DND-41 (cell line): ENCODE data around the gene IL36B.

Experiments
- ATAC-seq: fragments of 200-7000 bp; cut with Tn5 transposase; 3 replicates; pipeline ENCODE4 v1.9.1; 2021; ENCODE audit warnings: low read depth; ENCODE audit not compliant: insufficient read depth
- DNase-seq: peaks from one replicate; pipeline ENCODE4 v3.0.0-alpha.2; 2020
- H2AFZ ChIP-seq: 2 replicates; pipeline ENCODE4 v1.6.0; 2012; ENCODE audit warnings: low read depth, low read length
- H3K27ac ChIP-seq: 2 replicates; pipeline ENCODE4 v1.5.1; 2012; ENCODE audit warnings: low read length, inconsistent platforms
- H3K27me3 ChIP-seq: fragments of 200-600 bp; sonication (generic); 2 replicates; pipeline ENCODE4 v1.6.0; 2012; ENCODE audit warnings: low read length, mild to moderate bottlenecking, inconsistent platforms; ENCODE audit not compliant: insufficient read depth, poor library complexity
- H3K36me3 ChIP-seq: 2 replicates; pipeline ENCODE4 v1.5.1; 2012; ENCODE audit warnings: low read length, inconsistent platforms; ENCODE audit not compliant: insufficient read depth
- H3K4me1 ChIP-seq: 2 replicates; pipeline ENCODE4 v1.5.1; 2012; ENCODE audit warnings: mild to moderate bottlenecking, low read length; ENCODE audit not compliant: insufficient read depth
- H3K4me2 ChIP-seq: 2 replicates; pipeline ENCODE4 v1.6.0; 2012; ENCODE audit warnings: mild to moderate bottlenecking, moderate library complexity, low read length, inconsistent platforms; ENCODE audit not compliant: insufficient read depth
- H3K4me3 ChIP-seq, 2 experiments: fragments of 200-600 bp in 1 of 2; shearing (Covaris generic) in 1 of 2; 2 replicates each; pipeline ENCODE4 v1.5.1; 2012 to 2016; ENCODE audit warnings: inconsistent platforms in 2 of 2, low read length in 2 of 2, mild to moderate bottlenecking in 2 of 2, low read depth in 1 of 2, moderate library complexity in 1 of 2
- H3K79me2 ChIP-seq: 2 replicates; pipeline ENCODE4 v1.6.0; 2012; ENCODE audit warnings: low read length, inconsistent platforms; ENCODE audit not compliant: insufficient read depth
- H3K9ac ChIP-seq: 2 replicates; pipeline ENCODE4 v1.6.0; 2012; ENCODE audit warnings: low read depth, mild to moderate bottlenecking, inconsistent platforms, low read length, moderate library complexity
- H3K9me3 ChIP-seq: 2 replicates; pipeline ENCODE4 v1.5.1; 2012; ENCODE audit warnings: low read length, moderate library complexity, mild to moderate bottlenecking, inconsistent platforms; ENCODE audit not compliant: insufficient read depth, severe bottlenecking
- H4K20me1 ChIP-seq: 2 replicates; pipeline ENCODE4 v1.6.0; 2012; ENCODE audit warnings: low read length; ENCODE audit not compliant: insufficient read depth
- EZH2 ChIP-seq: IDR thresholded peaks from 3 replicates; pipeline ENCODE4 v1.6.1; 2012; ENCODE audit warnings: borderline replicate concordance, low read depth, mild to moderate bottlenecking, moderate library complexity, low read length, inconsistent platforms; ENCODE audit not compliant: severe bottlenecking
- TF ChIP-seq, protein P1 (sequence below): IDR thresholded peaks from 2 replicates; pipeline ENCODE4 v1.5.1; 2012; ENCODE audit warnings: borderline replicate concordance, low read length, moderate library complexity, mild to moderate bottlenecking; ENCODE audit not compliant: poor library complexity, severe bottlenecking; ENCODE audit errors: extremely low read depth

Gene IL36B

DNA sequence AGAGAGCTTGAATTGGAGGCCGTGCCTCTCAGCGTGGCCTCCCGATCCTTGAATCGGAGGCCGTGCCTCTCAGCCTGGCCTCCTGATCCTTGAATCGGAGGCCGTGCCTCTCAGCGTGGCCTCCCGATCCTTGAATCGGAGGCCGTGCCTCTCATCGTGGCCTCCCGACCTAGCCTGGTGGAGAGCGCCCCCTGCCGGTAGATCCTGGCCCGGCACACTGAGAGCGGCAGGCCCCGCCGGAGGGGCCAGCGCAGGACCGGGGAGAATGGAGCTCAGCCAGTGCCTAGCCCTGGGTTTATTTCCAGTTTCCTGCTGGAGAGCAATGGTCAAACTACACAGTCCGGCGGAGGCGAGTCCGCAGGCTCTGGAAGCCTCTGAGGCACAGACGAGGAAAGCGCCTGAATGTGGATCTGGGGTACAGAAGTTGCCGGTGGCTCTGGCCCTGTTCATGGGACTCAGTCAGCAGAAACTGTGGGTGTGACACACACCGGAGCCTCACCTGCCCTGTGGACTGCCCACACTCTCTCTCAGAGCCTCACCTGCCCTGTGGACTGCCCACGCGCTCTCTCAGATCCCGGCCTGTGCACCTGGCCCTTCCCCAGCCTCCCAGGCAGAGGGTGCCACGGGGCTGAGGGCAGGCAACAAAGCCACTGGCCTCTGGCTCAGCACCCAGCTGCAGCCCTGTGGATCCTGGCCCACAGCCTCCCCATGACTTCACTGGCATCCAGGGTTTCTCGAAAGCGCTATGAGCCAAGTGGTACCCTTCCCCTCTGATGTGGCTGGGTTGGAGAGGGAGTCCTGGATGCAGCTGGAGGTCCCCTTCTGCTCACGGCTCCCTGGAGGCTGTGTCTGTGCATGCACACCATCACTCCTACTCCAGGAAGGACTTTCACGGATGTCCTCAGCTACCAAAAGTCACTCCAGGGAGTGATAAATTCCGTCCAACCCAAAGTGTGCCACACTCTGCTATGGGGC is 1.5 kb downstream of the IL36B start:
- DNase-seq (no peak), ATAC-seq (no peak)
- Histone ChIP-seq H3K9ac (no peak overlapping the region), H4K20me1 (no peaks in the 10 kb centered on the region), H3K4me3 (no peak overlapping the region), H3K9me3 (peaks cover 5% of the 10 kb centered on the region), H2AFZ (no peak overlapping the region), H3K27me3 (no peaks in the 10 kb centered on the region), H3K79me2 (no peaks in the 10 kb centered on the region), H3K4me2 (no peak overlapping the region), H3K4me1 (no peaks in the 10 kb centered on the region), H3K36me3 (no peaks in the 10 kb centered on the region), H3K27ac (no peak overlapping the region)
- TF ChIP-seq, protein P1, sequence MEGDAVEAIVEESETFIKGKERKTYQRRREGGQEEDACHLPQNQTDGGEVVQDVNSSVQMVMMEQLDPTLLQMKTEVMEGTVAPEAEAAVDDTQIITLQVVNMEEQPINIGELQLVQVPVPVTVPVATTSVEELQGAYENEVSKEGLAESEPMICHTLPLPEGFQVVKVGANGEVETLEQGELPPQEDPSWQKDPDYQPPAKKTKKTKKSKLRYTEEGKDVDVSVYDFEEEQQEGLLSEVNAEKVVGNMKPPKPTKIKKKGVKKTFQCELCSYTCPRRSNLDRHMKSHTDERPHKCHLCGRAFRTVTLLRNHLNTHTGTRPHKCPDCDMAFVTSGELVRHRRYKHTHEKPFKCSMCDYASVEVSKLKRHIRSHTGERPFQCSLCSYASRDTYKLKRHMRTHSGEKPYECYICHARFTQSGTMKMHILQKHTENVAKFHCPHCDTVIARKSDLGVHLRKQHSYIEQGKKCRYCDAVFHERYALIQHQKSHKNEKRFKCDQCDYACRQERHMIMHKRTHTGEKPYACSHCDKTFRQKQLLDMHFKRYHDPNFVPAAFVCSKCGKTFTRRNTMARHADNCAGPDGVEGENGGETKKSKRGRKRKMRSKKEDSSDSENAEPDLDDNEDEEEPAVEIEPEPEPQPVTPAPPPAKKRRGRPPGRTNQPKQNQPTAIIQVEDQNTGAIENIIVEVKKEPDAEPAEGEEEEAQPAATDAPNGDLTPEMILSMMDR, result peak; percentile 27
- TF ChIP-seq EZH2, result no peak

DNA sequence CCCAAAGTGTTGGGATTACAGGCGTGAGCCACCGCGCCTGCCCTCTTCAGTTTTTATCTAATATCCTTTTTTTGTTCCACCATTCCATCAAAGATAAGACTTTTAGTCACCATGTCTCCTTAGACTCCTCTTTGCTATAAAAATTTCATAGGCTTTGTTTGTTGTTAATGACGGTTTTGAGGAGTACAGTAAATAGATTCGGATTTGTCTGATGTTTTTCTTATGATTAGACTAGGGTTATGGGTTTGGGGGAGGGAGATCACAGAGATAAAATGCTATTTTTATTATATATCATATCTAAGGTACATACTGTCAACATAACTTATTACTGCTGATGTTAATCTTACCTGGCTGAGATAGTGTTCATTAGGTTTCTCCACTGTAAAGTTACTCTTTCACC is 6.2 kb downstream of the IL36B start:
- H3K79me2 ChIP-seq, result no peaks in the 10 kb centered on the region
- H3K4me2 ChIP-seq, result no peak overlapping the region
- ATAC-seq (no peak), DNase-seq (no peak)
- no peaks in the 10 kb centered on the region for H3K4me1 ChIP-seq
- H2AFZ ChIP-seq, result no peak overlapping the region
- no peak overlapping the region for H3K4me3 ChIP-seq
- no peaks in the 10 kb centered on the region for H4K20me1 ChIP-seq
- no peaks in the 10 kb centered on the region for H3K27me3 ChIP-seq
- H3K36me3 ChIP-seq, result no peaks in the 10 kb centered on the region
- H3K27ac ChIP-seq, result no peak overlapping the region
- no peak overlapping the region for H3K9ac ChIP-seq
- no peaks in the 10 kb centered on the region for H3K9me3 ChIP-seq
- no peak for TF ChIP-seq EZH2
- TF ChIP-seq, protein P1, result no peak

DNA sequence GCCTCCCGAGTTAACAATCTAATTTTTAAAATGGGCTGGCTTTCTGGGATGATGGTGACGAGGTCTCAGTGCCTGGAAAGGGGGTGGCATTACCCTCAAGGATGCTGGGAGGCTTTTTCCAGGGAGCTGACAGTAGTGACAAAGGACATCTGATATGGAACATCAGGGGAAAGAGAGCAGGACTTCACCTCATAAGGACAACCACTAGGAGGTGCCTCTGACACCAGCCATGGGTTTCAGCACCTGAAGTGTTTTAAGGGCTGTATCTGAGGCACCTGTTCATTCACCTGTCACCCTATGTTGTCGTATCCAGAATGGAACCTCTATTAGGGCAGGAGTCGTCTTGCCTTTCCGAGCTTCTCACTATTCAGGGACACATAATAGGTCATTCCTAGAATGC is 10.8 kb downstream of the IL36B start:
- Histone ChIP-seq H4K20me1 (no peaks in the 10 kb centered on the region), H3K4me2 (no peak overlapping the region)

More for the DNA sequence above, 10.8 kb downstream of the IL36B start:
- Histone ChIP-seq H2AFZ (no peak overlapping the region), H3K9me3 (no peaks in the 10 kb centered on the region), H3K4me3 (no peak overlapping the region), H3K4me1 (no peaks in the 10 kb centered on the region), H3K27ac (no peak overlapping the region), H3K79me2 (no peaks in the 10 kb centered on the region), H3K9ac (no peak overlapping the region), H3K36me3 (no peaks in the 10 kb centered on the region), H3K27me3 (peaks cover 9% of the 10 kb centered on the region)
- TF ChIP-seq EZH2, result no peak
- TF ChIP-seq, protein P1, result no peak
- DNase-seq, result no peak
- ATAC-seq, result no peak
